DOHH2 (cell line): Measurements from ENCODE around the gene BBX.

Experiments used
- CTCF ChIP-seq: fragments of 200-600 bp; sonication (generic); IDR thresholded peaks from one replicate; pipeline ENCODE4 v1.5.1; 2014; ENCODE audit warnings: antibody characterized with exemption, mild to moderate bottlenecking, low read depth, low read length; ENCODE audit not compliant: poor library complexity, severe bottlenecking
- EZH2phosphoT487 ChIP-seq: fragments of 200-600 bp; sonication (generic); IDR thresholded peaks from 2 replicates; pipeline ENCODE4 v1.6.1; 2017; ENCODE audit warnings: borderline replicate concordance, mild to moderate bottlenecking, antibody characterized with exemption, low read length, moderate library complexity, mixed read lengths

DNA sequence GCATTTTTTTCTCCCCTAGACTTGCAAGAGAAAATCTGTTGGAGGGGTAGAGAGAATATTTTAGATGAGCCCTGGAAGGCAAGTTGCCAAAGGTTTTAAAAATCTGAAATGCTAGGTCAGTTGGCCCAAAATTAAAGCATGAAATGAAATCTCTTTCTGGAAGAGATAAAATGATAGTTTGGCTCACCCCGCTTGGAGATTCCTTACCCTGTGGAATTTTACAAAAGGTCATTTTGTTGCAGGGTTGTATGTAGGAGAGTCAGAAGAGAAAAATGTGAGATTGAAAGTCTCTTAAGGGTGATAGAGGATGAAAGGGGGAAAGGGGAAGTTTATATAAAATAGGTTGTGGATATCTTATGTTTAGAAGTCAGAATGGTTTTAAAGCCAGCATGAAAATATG lies 290.3 kb downstream of the BBX start:
- no peak for TF ChIP-seq CTCF
- TF ChIP-seq EZH2phosphoT487, result no peak
